Measurements from ENCODE around the gene CIAO1.
"Not testable (repeated sequence)": the region's sequence is repeated elsewhere in the genome, so short reads cannot be mapped to it uniquely, and the experiment has no call there.

The CIAO1 gene

GRCh38 chr2:96273763-96274162, 7.7 kb downstream of the CIAO1 start:
- no peaks in the 10 kb centered on the region for H3K9me3 ChIP-seq (ENCODE audit: control insufficient read depth in 5 of 5, low read length in 5 of 5)

GRCh38 chr2:96274355-96275056, 8.5 kb downstream of the CIAO1 start:
- no peaks in the 10 kb centered on the region for H3K27me3 ChIP-seq (ENCODE audit: control insufficient read depth in 5 of 5, insufficient read depth in 4 of 5, low read length in 5 of 5)
- H3K27ac ChIP-seq (ENCODE audit: low read depth, low read length): no peak overlapping the region
- no peaks in the 10 kb centered on the region for H3K9me3 ChIP-seq (ENCODE audit: control insufficient read depth in 5 of 5, low read length in 5 of 5)
- no peaks in the 10 kb centered on the region for H3K4me1 ChIP-seq (ENCODE audit: control insufficient read depth in 5 of 5, insufficient read depth in 5 of 5, low read length in 5 of 5)
- H3K36me3 ChIP-seq (ENCODE audit: control insufficient read depth in 5 of 5, insufficient read depth in 5 of 5, low read length in 5 of 5): peaks cover 2 to 93% (median 77%) of the 10 kb centered on the region in 5 donors
- H3K4me3 ChIP-seq (ENCODE audit: low read depth in 1 of 5, low read length in 5 of 5): no peak overlapping the region
- no peak overlapping the region for H3K9ac ChIP-seq (ENCODE audit: low read length in 5 of 5)

More at GRCh38 chr2:96273763-96274162, 7.7 kb downstream of the CIAO1 start:
- no peaks in the 10 kb centered on the region for H3K27me3 ChIP-seq (ENCODE audit: control insufficient read depth in 5 of 5, insufficient read depth in 4 of 5, low read length in 5 of 5)
- H3K4me1 ChIP-seq (ENCODE audit: control insufficient read depth in 5 of 5, insufficient read depth in 5 of 5, low read length in 5 of 5): peaks cover 0 to under 1% (median 0%) of the 10 kb centered on the region in 5 donors
- no peak overlapping the region for H3K9ac ChIP-seq (ENCODE audit: low read length in 5 of 5)
- H3K4me3 ChIP-seq (ENCODE audit: low read depth in 1 of 5, low read length in 5 of 5): no peak overlapping the region
- H3K27ac ChIP-seq (ENCODE audit: low read depth, low read length): no peak overlapping the region
- H3K36me3 ChIP-seq (ENCODE audit: control insufficient read depth in 5 of 5, insufficient read depth in 5 of 5, low read length in 5 of 5): peaks cover 2 to 93% (median 77%) of the 10 kb centered on the region in 5 donors

GRCh38 chr2:96276787-96277499, 10.9 kb downstream of the CIAO1 start:
- Histone ChIP-seq H3K9me3 (ENCODE audit: control insufficient read depth in 5 of 5, low read length in 5 of 5) (no peaks in the 10 kb centered on the region), H3K4me1 (ENCODE audit: control insufficient read depth in 5 of 5, insufficient read depth in 5 of 5, low read length in 5 of 5) (no peaks in the 10 kb centered on the region), H3K27ac (ENCODE audit: low read depth, low read length) (no peak overlapping the region), H3K27me3 (ENCODE audit: control insufficient read depth in 5 of 5, insufficient read depth in 4 of 5, low read length in 5 of 5) (no peaks in the 10 kb centered on the region), H3K4me3 (ENCODE audit: low read depth in 1 of 5, low read length in 5 of 5) (no peak overlapping the region), H3K9ac (ENCODE audit: low read length in 5 of 5) (no peak overlapping the region), H3K36me3 (ENCODE audit: control insufficient read depth in 5 of 5, insufficient read depth in 5 of 5, low read length in 5 of 5) (peaks cover 5 to 95% (median 80%) of the 10 kb centered on the region in 5 donors)

DNA sequence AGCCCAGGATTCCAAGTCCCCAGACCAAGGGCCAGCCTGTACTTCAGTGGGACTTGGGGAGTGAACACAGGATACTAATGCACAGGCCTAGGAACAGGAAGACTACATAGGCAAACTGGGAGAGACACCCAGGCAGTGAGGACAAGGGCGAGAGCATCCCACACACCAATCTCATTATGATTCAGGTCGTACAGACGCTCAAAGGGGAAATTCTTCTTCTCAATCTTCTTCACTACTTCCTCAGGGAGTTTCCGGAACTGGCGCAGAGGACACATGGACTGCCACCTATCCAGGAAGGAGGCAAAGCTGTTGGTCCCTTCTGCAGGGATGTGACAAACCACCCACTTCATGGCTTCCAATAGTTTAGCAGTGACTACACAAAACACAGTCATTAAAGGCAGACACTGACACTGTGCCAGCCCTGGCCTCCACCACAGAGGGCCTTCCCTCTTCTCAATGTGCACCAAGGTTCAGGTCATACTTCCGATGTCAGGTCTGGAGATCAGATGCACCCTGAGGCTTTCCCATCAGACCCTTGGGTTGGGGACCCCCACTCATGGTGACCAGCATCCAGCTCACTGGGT, 21.3 kb downstream of the CIAO1 start:
- H3K9ac ChIP-seq (ENCODE audit: low read length in 5 of 5): no peak overlapping the region
- H3K36me3 ChIP-seq (ENCODE audit: control insufficient read depth in 5 of 5, insufficient read depth in 5 of 5, low read length in 5 of 5): peaks cover 31 to 100% (median 98%) of the 10 kb centered on the region in 5 donors
- no peaks in the 10 kb centered on the region for H3K9me3 ChIP-seq (ENCODE audit: control insufficient read depth in 5 of 5, low read length in 5 of 5)
- H3K4me3 ChIP-seq (ENCODE audit: low read depth in 1 of 5, low read length in 5 of 5): no peak overlapping the region
- no peaks in the 10 kb centered on the region for H3K27me3 ChIP-seq (ENCODE audit: control insufficient read depth in 5 of 5, insufficient read depth in 4 of 5, low read length in 5 of 5)
- no peaks in the 10 kb centered on the region for H3K4me1 ChIP-seq (ENCODE audit: control insufficient read depth in 5 of 5, insufficient read depth in 5 of 5, low read length in 5 of 5)
- no peak overlapping the region for H3K27ac ChIP-seq (ENCODE audit: low read depth, low read length)

DNA sequence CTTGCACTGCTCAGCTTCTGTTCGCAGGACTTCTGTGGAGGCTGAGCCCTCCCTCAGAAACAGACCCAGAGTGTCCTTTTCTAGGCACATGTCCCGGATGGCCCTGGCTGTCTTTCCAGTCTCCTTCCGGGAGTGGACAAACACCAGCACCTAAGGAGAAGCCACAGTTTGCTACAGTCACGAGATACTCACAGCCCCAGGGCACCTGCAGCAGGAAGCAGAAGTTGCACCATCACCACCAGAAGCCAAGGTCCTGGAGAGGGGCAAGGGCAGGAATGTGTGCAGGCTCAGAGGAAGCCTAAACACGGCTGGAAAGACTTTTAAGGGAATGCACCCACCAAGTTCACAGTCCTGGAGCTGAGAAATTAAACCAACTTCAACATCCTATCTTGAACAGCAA, 25.7 kb downstream of the CIAO1 start:
- no peak overlapping the region for H3K27ac ChIP-seq (ENCODE audit: low read depth, low read length)
- H3K9me3 ChIP-seq (ENCODE audit: control insufficient read depth in 5 of 5, low read length in 5 of 5): no peaks in the 10 kb centered on the region
- no peak overlapping the region for H3K9ac ChIP-seq (ENCODE audit: low read length in 5 of 5)
- no peak overlapping the region for H3K4me3 ChIP-seq (ENCODE audit: low read depth in 1 of 5, low read length in 5 of 5)
- H3K27me3 ChIP-seq (ENCODE audit: control insufficient read depth in 5 of 5, insufficient read depth in 4 of 5, low read length in 5 of 5): no peaks in the 10 kb centered on the region
- peaks cover 0 to 10% (median 5%) of the 10 kb centered on the region in 5 donors for H3K4me1 ChIP-seq (ENCODE audit: control insufficient read depth in 5 of 5, insufficient read depth in 5 of 5, low read length in 5 of 5)
- H3K36me3 ChIP-seq (ENCODE audit: control insufficient read depth in 5 of 5, insufficient read depth in 5 of 5, low read length in 5 of 5): peaks cover 39 to 99% (median 94%) of the 10 kb centered on the region in 5 donors

DNA sequence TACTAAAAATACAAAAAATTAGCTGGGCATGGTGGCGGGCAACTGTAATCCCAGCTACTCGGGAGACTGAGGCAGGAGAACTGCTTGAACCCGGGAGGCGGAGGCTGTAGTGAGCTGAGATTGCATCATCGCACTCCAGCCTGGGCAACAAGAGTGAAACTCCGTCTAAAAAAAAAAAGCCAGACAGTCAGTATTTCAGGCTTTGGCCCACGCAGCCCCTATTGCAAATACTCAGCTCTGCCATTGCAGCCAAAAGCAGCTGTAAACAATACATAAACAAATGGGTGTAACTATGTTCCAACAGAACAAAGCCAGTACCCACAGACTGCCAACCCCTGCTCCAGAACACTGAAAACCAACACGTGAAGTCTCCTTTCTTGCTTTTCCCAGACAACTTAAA, 28.2 kb downstream of the CIAO1 start:
- H3K9me3 ChIP-seq (ENCODE audit: control insufficient read depth in 5 of 5, low read length in 5 of 5); H3K4me3 ChIP-seq (ENCODE audit: low read depth in 1 of 5, low read length in 5 of 5); H3K9ac ChIP-seq (ENCODE audit: low read length in 5 of 5); H3K27me3 ChIP-seq (ENCODE audit: control insufficient read depth in 5 of 5, insufficient read depth in 4 of 5, low read length in 5 of 5): not testable (repeated sequence)
- H3K27ac ChIP-seq (ENCODE audit: low read depth, low read length): peak overlapping the region; percentile 14
- H3K36me3 ChIP-seq (ENCODE audit: control insufficient read depth in 5 of 5, insufficient read depth in 5 of 5, low read length in 5 of 5): peaks cover 42 to 99% (median 94%) of the 10 kb centered on the region in 5 donors
- peaks cover 0 to 16% (median 10%) of the 10 kb centered on the region in 5 donors for H3K4me1 ChIP-seq (ENCODE audit: control insufficient read depth in 5 of 5, insufficient read depth in 5 of 5, low read length in 5 of 5)

GRCh38 chr2:96296925-96297324, 30.9 kb downstream of the CIAO1 start:
- Histone ChIP-seq H3K27ac (ENCODE audit: low read depth, low read length) (no peak overlapping the region), H3K27me3 (ENCODE audit: control insufficient read depth in 5 of 5, insufficient read depth in 4 of 5, low read length in 5 of 5) (no peaks in the 10 kb centered on the region), H3K9ac (ENCODE audit: low read length in 5 of 5) (no peak overlapping the region), H3K36me3 (ENCODE audit: control insufficient read depth in 5 of 5, insufficient read depth in 5 of 5, low read length in 5 of 5) (peaks cover 43 to 98% (median 92%) of the 10 kb centered on the region in 5 donors), H3K9me3 (ENCODE audit: control insufficient read depth in 5 of 5, low read length in 5 of 5) (no peaks in the 10 kb centered on the region), H3K4me3 (ENCODE audit: low read depth in 1 of 5, low read length in 5 of 5) (no peak overlapping the region), H3K4me1 (ENCODE audit: control insufficient read depth in 5 of 5, insufficient read depth in 5 of 5, low read length in 5 of 5) (peaks cover 0 to 16% (median 10%) of the 10 kb centered on the region in 5 donors)

GRCh38 chr2:96301865-96302264, 35.8 kb downstream of the CIAO1 start:
- Histone ChIP-seq H3K9me3 (ENCODE audit: control insufficient read depth in 5 of 5, low read length in 5 of 5) (no peaks in the 10 kb centered on the region), H3K27me3 (ENCODE audit: control insufficient read depth in 5 of 5, insufficient read depth in 4 of 5, low read length in 5 of 5) (no peaks in the 10 kb centered on the region), H3K9ac (ENCODE audit: low read length in 5 of 5) (no peak overlapping the region), H3K27ac (ENCODE audit: low read depth, low read length) (no peak overlapping the region), H3K4me3 (ENCODE audit: low read depth in 1 of 5, low read length in 5 of 5) (no peak overlapping the region), H3K4me1 (ENCODE audit: control insufficient read depth in 5 of 5, insufficient read depth in 5 of 5, low read length in 5 of 5) (peaks cover 3 to 30% (median 27%) of the 10 kb centered on the region in 5 donors), H3K36me3 (ENCODE audit: control insufficient read depth in 5 of 5, insufficient read depth in 5 of 5, low read length in 5 of 5) (peaks cover 32 to 70% (median 64%) of the 10 kb centered on the region in 5 donors)

- Histone ChIP-seq H3K27me3 (ENCODE audit: control insufficient read depth in 5 of 5, insufficient read depth in 4 of 5, low read length in 5 of 5) (no peaks in the 10 kb centered on the region), H3K4me3 (ENCODE audit: low read depth in 1 of 5, low read length in 5 of 5) (peak overlapping the region; percentile 94 to 100 (median 99)), H3K9me3 (ENCODE audit: control insufficient read depth in 5 of 5, low read length in 5 of 5) (no peaks in the 10 kb centered on the region), H3K36me3 (ENCODE audit: control insufficient read depth in 5 of 5, insufficient read depth in 5 of 5, low read length in 5 of 5) (peaks cover 18 to 42% (median 37%) of the 10 kb centered on the region in 5 donors), H3K27ac (ENCODE audit: low read depth, low read length) (peak overlapping the region; percentile 85), H3K4me1 (ENCODE audit: control insufficient read depth in 5 of 5, insufficient read depth in 5 of 5, low read length in 5 of 5) (peaks cover 3 to 27% (median 21%) of the 10 kb centered on the region in 5 donors), H3K9ac (ENCODE audit: low read length in 5 of 5) (peak overlapping the region; percentile 87 to 98 (median 88))
Observed at GRCh38 chr2:96304606-96305005, 38.6 kb downstream of the CIAO1 start.

Data from subcutaneous abdominal adipose tissue (tissue), 5 donors.